Lower leg skin (tissue), 3 donors: ENCODE results near the gene VEZF1.

Experiments used
- POLR2A ChIP-seq, 2 donors: fragments of 450-650 bp; IDR thresholded peaks; one replicate each; pipeline ENCODE4 v1.6.1; 2016 to 2017; ENCODE audit warnings: antibody characterized with exemption in 2 of 2, mild to moderate bottlenecking in 1 of 2, moderate library complexity in 1 of 2
- TF ChIP-seq, protein P1 (sequence below), 3 donors: fragments of 450-650 bp; IDR thresholded peaks; one replicate each; pipeline ENCODE4 v1.5.1; 2016; ENCODE audit warnings: antibody characterized with exemption in 3 of 3, mild to moderate bottlenecking in 3 of 3, moderate library complexity in 2 of 3

GRCh38 chr17:57965521-57966160, 22.4 kb downstream of the VEZF1 start:
- TF ChIP-seq, protein P1, sequence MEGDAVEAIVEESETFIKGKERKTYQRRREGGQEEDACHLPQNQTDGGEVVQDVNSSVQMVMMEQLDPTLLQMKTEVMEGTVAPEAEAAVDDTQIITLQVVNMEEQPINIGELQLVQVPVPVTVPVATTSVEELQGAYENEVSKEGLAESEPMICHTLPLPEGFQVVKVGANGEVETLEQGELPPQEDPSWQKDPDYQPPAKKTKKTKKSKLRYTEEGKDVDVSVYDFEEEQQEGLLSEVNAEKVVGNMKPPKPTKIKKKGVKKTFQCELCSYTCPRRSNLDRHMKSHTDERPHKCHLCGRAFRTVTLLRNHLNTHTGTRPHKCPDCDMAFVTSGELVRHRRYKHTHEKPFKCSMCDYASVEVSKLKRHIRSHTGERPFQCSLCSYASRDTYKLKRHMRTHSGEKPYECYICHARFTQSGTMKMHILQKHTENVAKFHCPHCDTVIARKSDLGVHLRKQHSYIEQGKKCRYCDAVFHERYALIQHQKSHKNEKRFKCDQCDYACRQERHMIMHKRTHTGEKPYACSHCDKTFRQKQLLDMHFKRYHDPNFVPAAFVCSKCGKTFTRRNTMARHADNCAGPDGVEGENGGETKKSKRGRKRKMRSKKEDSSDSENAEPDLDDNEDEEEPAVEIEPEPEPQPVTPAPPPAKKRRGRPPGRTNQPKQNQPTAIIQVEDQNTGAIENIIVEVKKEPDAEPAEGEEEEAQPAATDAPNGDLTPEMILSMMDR (IDR thresholded peaks at IDR 0.05): no peak
- TF ChIP-seq POLR2A (IDR thresholded peaks at IDR 0.05): no peak
